GM12864 (cell line): ENCODE data around the gene R3HDML.

ENCODE experiments used
- DNase-seq: peaks from one replicate; pipeline ENCODE4 v3.0.0-alpha.2; 2011; ENCODE audit warnings: low read depth
- H3K4me3 ChIP-seq: 2 replicates; pipeline ENCODE4 v1.5.1; 2011; ENCODE audit warnings: mild to moderate bottlenecking, low read depth, low read length, control low read depth
- CTCF ChIP-seq: IDR thresholded peaks from 2 replicates; pipeline ENCODE4 v1.5.1; 2011; ENCODE audit warnings: low read depth, mild to moderate bottlenecking, moderate library complexity, low read length, control low read depth, inconsistent platforms; ENCODE audit errors: missing control alignments

The R3HDML gene

GRCh38 chr20:44394452-44394701 lies 57.5 kb downstream of the R3HDML start:
- TF ChIP-seq CTCF, result no peak
- no peak for DNase-seq

GRCh38 chr20:44394702-44395460 lies 58.0 kb downstream of the R3HDML start:
- H3K4me3 ChIP-seq, result no peak overlapping the region
- no peak for DNase-seq
- no peak for TF ChIP-seq CTCF

More at GRCh38 chr20:44394452-44394701, 57.5 kb downstream of the R3HDML start:
- no peak overlapping the region for H3K4me3 ChIP-seq

GRCh38 chr20:44395461-44396340 lies 58.9 kb downstream of the R3HDML start:
- TF ChIP-seq CTCF, result no peak
- no peak for DNase-seq
- no peak overlapping the region for H3K4me3 ChIP-seq

- DNase-seq, result no peak
- TF ChIP-seq CTCF, result no peak
Observed at GRCh38 chr20:44396369-44397130, 59.7 kb downstream of the R3HDML start.

GRCh38 chr20:44398335-44398734 lies 61.5 kb downstream of the R3HDML start:
- TF ChIP-seq CTCF, result no peak
- H3K4me3 ChIP-seq, result no peak overlapping the region
- DNase-seq, result no peak

More at GRCh38 chr20:44396369-44397130, 59.7 kb downstream of the R3HDML start:
- H3K4me3 ChIP-seq, result no peak overlapping the region

GRCh38 chr20:44399446-44399845 lies 62.6 kb downstream of the R3HDML start:
- no peak for TF ChIP-seq CTCF
- H3K4me3 ChIP-seq, result no peak overlapping the region
- DNase-seq, result no peak
